Naive B cell (primary cell): Measurements from ENCODE around the gene C16orf96. TPM values are rescaled to one million over a fixed set of nuclear protein-coding genes. Genes with fewer than 3 reads are reported as not detected.

Source experiments
- ATAC-seq, 2 donors: fragments of 150-1000 bp; cut with Tn5 transposase; 2 replicates each; pipeline ENCODE4 v1.10.0; 2021; ENCODE audit warnings: low read depth in 2 of 2, mild to moderate bottlenecking in 2 of 2, moderate library complexity in 2 of 2
- DNase-seq: peaks from one replicate; pipeline ENCODE4 v3.0.0; 2022
- H3K27ac Mint-ChIP-seq, 6 donors: one replicate each; pipeline ENCODE4 v1.8.0; 2020 to 2022; ENCODE audit warnings: mild to moderate bottlenecking in 6 of 6, mixed read lengths in 6 of 6, moderate library complexity in 5 of 6, inconsistent platforms in 2 of 6
- H3K27me3 Mint-ChIP-seq, 3 donors: one replicate each; pipeline ENCODE4 v1.8.0; 2021 to 2022; ENCODE audit warnings: mixed read lengths in 3 of 3, mild to moderate bottlenecking in 1 of 3
- H3K36me3 Mint-ChIP-seq, 2 donors: one replicate each; pipeline ENCODE4 v1.8.0; 2020 to 2022; ENCODE audit warnings: mixed read lengths in 2 of 2, inconsistent platforms in 1 of 2, mild to moderate bottlenecking in 1 of 2
- H3K4me1 Mint-ChIP-seq, 3 donors: one replicate each; pipeline ENCODE4 v1.8.0; 2020 to 2022; ENCODE audit warnings: mixed read lengths in 3 of 3, inconsistent platforms in 1 of 3, mild to moderate bottlenecking in 1 of 3, moderate library complexity in 1 of 3
- H3K4me3 Mint-ChIP-seq, 8 donors: one replicate each; pipeline ENCODE4 v1.8.0; 2020 to 2022; ENCODE audit warnings: mild to moderate bottlenecking in 8 of 8, mixed read lengths in 8 of 8, moderate library complexity in 8 of 8, inconsistent platforms in 2 of 8
- H3K9me3 Mint-ChIP-seq, 7 donors: one replicate each; pipeline ENCODE4 v1.8.0; 2020 to 2022; ENCODE audit warnings: mixed read lengths in 7 of 7, mild to moderate bottlenecking in 5 of 7, inconsistent platforms in 2 of 7, moderate library complexity in 1 of 7
- polyA plus RNA-seq, 6 donors: library from polyadenylated mRNA; unstranded; fragments of 300-500 nt; fragmentation: Illumina TruSeq; gene quantifications; one replicate each; pipeline ENCODE4 v1.2.3, GENCODE V29; 2021; ENCODE audit warnings: low read depth in 6 of 6

C16orf96 gene
- polyA plus RNA-seq, 6 donors from 2014 or later, result 0.09 to 0.11 TPM; not detected in 4

DNA sequence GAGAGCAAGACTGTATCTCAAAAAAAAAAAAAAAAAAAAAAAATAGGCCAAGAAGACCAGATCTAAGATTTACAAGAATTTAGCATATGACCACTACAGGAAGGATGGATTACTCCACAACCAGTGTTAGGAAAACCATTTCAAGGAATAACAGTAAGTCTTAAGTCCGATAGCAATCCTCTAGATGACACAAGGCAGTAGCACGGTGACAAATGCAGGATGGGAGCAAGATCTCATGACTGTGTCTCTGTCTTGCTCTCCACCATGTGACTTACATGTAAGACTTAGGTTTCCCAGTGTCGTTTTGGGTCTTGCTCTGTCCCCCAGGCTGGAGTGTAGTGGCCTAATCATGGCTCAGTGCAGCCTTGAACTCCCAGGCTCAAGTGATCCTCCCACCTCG is 27.8 kb downstream of the C16orf96 start:
- Mint-ChIP-seq H3K27me3 (peaks cover 12 to 27% (median 15%) of the 10 kb centered on the region in 3 donors), H3K9me3 (peaks cover 0 to 11% (median 4%) of the 10 kb centered on the region in 7 donors), H3K4me3 (no peak overlapping the region), H3K27ac (peak overlapping the region in 1 of 6 donors; percentile 59), H3K4me1 (peaks cover 0 to 4% (median 4%) of the 10 kb centered on the region in 3 donors), H3K36me3 (no peaks in the 10 kb centered on the region)
- ATAC-seq (no peak), DNase-seq (no peak)

- no peak for ATAC-seq
Measured at GRCh38 chr16:4586291-4586690, 30.2 kb downstream of the C16orf96 start.

GRCh38 chr16:4588386-4588785 is 32.2 kb downstream of the C16orf96 start:
- ATAC-seq (no peak), DNase-seq (no peak)
- no peak overlapping the region for H3K4me3 Mint-ChIP-seq
- H3K27me3 Mint-ChIP-seq, result peaks cover 12 to 30% (median 15%) of the 10 kb centered on the region in 3 donors
- no peaks in the 10 kb centered on the region for H3K36me3 Mint-ChIP-seq
- H3K4me1 Mint-ChIP-seq, result peaks cover 0 to 4% (median 4%) of the 10 kb centered on the region in 3 donors
- H3K27ac Mint-ChIP-seq, result no peak overlapping the region
- H3K9me3 Mint-ChIP-seq, result peaks cover 0 to 13% (median 4%) of the 10 kb centered on the region in 7 donors

More at GRCh38 chr16:4586291-4586690, 30.2 kb downstream of the C16orf96 start:
- Mint-ChIP-seq H3K9me3 (peaks cover 0 to 13% (median 4%) of the 10 kb centered on the region in 7 donors), H3K27ac (peak overlapping the region in 1 of 6 donors; percentile 33), H3K27me3 (peaks cover 12 to 30% (median 15%) of the 10 kb centered on the region in 3 donors), H3K4me1 (peaks cover 0 to 4% (median 4%) of the 10 kb centered on the region in 3 donors), H3K36me3 (no peaks in the 10 kb centered on the region), H3K4me3 (no peak overlapping the region)
- no peak for DNase-seq

DNA sequence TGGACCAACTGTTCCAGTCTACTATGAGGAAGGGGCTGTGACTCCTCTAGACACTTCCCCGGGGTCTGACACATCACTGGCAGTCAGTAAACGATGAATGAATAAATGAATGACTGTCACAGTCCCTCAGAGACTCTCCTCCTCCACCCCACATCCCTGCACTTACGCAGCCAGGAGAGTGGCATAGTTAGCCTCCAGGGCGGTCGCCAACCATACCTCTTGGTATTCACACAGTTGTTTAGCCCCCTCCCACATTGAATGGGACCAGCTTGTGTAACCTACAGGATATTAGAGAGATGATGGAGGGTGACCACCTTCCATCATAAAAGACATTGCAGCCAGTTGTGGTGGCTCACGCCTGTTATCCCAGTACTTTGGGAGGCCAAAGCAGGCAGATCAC is 32.8 kb downstream of the C16orf96 start:
- H3K4me3 Mint-ChIP-seq, result no peak overlapping the region
- no peaks in the 10 kb centered on the region for H3K36me3 Mint-ChIP-seq
- ATAC-seq (no peak), DNase-seq (no peak)
- peaks cover 0 to 4% (median 4%) of the 10 kb centered on the region in 3 donors for H3K4me1 Mint-ChIP-seq
- H3K9me3 Mint-ChIP-seq, result peaks cover 0 to 13% (median 4%) of the 10 kb centered on the region in 7 donors
- H3K27me3 Mint-ChIP-seq, result peaks cover 12 to 30% (median 15%) of the 10 kb centered on the region in 3 donors
- no peak overlapping the region for H3K27ac Mint-ChIP-seq

- ATAC-seq, result no peak
- peaks cover 0 to 13% (median 4%) of the 10 kb centered on the region in 7 donors for H3K9me3 Mint-ChIP-seq
- peaks cover 6 to 28% (median 14%) of the 10 kb centered on the region in 3 donors for H3K27me3 Mint-ChIP-seq
- peaks cover 0 to 2% (median 0%) of the 10 kb centered on the region in 3 donors for H3K4me1 Mint-ChIP-seq
- H3K27ac Mint-ChIP-seq, result no peak overlapping the region
- no peak overlapping the region for H3K4me3 Mint-ChIP-seq
- H3K36me3 Mint-ChIP-seq, result no peaks in the 10 kb centered on the region
- no peak for DNase-seq
Measured at GRCh38 chr16:4591191-4591590, 35.1 kb downstream of the C16orf96 start.

DNA sequence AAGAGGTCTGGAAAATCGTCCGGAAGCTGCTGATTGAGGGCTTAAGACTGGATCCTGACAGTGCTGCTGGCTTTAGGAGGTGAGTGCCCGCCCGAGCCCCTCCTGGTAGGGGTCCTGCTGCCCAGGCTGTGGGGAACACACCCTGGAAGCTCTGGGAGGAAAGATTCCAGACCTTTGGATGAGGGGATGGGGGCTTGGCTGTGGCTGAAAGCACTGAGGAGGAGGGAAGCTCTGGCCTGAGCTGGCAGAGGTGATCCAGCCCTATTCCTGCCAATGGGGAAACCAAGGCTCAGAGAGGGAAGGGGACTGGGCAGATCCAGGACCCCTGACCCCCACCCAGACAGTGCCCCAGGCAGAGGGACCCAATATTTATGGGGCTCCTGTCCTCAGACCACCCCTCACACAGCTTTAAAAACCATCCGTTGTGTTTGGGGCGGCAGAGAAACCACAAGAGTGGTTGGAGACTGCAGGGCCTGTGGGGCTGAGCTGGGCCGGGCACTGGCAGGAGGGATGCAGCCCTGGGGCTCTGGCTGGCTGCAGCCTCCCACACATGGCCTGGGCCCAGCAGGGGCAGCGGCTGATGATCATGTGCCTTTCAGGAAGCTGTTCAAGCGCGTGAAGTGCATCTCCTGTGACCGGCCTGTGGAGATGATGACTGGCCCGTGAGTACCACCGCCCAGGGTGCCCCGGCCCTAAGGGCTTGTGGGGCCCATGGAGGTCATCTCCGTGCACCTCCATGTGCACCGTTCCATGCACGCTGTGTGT is 35.7 kb downstream of the C16orf96 start:
- no peak overlapping the region for H3K27ac Mint-ChIP-seq
- H3K36me3 Mint-ChIP-seq, result no peaks in the 10 kb centered on the region
- no peak for ATAC-seq
- peaks cover under 1 to 21% (median 8%) of the 10 kb centered on the region in 3 donors for H3K27me3 Mint-ChIP-seq
- H3K4me3 Mint-ChIP-seq, result no peak overlapping the region
- peaks cover 0 to 13% (median 4%) of the 10 kb centered on the region in 7 donors for H3K9me3 Mint-ChIP-seq
- H3K4me1 Mint-ChIP-seq, result peaks cover 0 to 2% (median 0%) of the 10 kb centered on the region in 3 donors
- no peak for DNase-seq

GRCh38 chr16:4593086-4593485 is 36.9 kb downstream of the C16orf96 start:
- peaks cover 0 to 14% (median 8%) of the 10 kb centered on the region in 3 donors for H3K27me3 Mint-ChIP-seq
- peak overlapping the region in 1 of 6 donors; percentile 65 for H3K27ac Mint-ChIP-seq
- H3K9me3 Mint-ChIP-seq, result peaks cover 0 to 11% (median 1%) of the 10 kb centered on the region in 7 donors
- H3K36me3 Mint-ChIP-seq, result no peaks in the 10 kb centered on the region
- peaks cover 0 to under 1% (median 0%) of the 10 kb centered on the region in 3 donors for H3K4me1 Mint-ChIP-seq
- no peak overlapping the region for H3K4me3 Mint-ChIP-seq
- DNase-seq (no peak), ATAC-seq (no peak)

DNA sequence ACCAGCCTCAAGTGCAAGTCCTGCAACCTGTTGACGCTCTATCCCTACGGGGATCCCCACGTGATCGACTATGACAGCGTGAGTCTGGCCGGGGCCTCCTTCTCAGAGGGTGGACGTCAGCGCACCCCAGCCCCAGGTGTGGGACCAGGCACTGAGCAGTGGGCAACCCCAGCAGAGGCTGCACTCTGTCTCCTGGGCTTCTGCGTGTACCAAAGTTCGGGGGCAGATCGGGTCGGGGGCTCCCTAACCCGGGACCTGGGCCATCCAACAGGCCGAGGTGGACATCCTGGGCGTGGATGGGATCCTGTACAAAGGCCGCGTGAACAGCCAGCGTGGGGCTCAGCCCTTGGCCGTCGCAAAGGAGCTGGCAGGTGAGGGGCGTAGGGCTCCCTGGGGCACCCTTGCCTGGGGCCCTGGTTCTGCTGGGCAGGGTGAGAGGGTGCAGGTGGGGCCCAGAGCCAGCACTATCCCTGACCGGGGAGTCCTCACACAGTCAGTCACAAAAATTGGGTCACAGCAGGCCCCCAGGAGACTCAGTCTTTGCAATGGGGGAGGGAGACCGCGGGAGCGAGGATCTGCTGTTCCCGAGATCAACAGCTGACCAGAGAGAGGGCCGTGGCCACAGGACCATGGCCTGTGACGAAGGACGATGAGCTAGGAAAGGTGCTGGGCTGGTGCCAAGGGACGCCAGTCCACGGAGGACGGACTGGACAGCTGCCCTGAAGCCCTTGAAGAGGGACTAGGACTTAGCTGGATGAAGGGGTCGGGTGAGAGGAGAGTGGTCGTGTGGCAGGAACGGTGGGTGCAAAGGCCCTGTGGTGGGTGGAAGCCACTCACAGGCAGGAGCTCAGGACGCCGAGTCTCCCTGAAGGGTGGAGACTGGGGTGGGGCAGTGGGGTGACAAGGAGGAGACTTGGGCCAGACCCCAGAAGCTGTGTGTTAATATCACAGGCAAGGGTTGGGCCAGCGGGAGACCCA is 38.6 kb downstream of the C16orf96 start:
- Mint-ChIP-seq H3K27me3 (peaks cover 0 to 12% (median 8%) of the 10 kb centered on the region in 3 donors), H3K4me3 (no peak overlapping the region), H3K4me1 (no peaks in the 10 kb centered on the region), H3K36me3 (no peaks in the 10 kb centered on the region), H3K9me3 (peaks cover 0 to 2% (median 0%) of the 10 kb centered on the region in 7 donors), H3K27ac (peak overlapping the region in 1 of 6 donors; percentile 71)
- ATAC-seq (no peak), DNase-seq (no peak)

DNA sequence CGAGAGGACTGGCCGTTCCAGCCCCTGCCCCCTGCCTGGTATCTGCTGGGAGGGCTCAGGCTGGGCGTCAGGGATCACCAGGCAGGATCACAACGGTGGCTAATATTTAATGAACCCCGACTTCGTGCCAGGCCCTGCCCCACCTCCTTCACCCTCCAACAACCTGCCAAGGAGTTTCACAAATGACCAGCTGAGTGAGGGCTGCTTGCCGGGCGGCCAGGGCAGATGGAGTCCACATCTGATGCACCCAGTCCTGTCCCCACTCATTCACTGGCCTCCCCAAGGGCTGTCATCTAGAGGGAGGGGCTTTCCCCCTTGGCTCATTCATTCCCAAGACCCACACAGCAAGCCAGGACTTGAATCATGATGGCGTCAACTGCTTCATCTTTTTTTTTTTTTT is 41.0 kb downstream of the C16orf96 start:
- H3K36me3 Mint-ChIP-seq, result no peaks in the 10 kb centered on the region
- peaks cover 0 to 16% (median 12%) of the 10 kb centered on the region in 3 donors for H3K27me3 Mint-ChIP-seq
- no peak for DNase-seq
- peak overlapping the region in 1 of 6 donors; percentile 56 for H3K27ac Mint-ChIP-seq
- no peak for ATAC-seq
- peaks cover 0 to 2% (median 0%) of the 10 kb centered on the region in 7 donors for H3K9me3 Mint-ChIP-seq
- H3K4me3 Mint-ChIP-seq, result no peak overlapping the region
- H3K4me1 Mint-ChIP-seq, result peaks cover 0 to 4% (median 0%) of the 10 kb centered on the region in 3 donors

GRCh38 chr16:4599037-4599436 is 42.9 kb downstream of the C16orf96 start:
- H3K27me3 Mint-ChIP-seq, result peaks cover 0 to 16% (median 12%) of the 10 kb centered on the region in 3 donors
- ATAC-seq (no peak), DNase-seq (no peak)
- no peak overlapping the region for H3K27ac Mint-ChIP-seq
- H3K36me3 Mint-ChIP-seq, result no peaks in the 10 kb centered on the region
- no peak overlapping the region for H3K4me3 Mint-ChIP-seq
- H3K9me3 Mint-ChIP-seq, result peaks cover 0 to 2% (median 0%) of the 10 kb centered on the region in 7 donors
- peaks cover 0 to 4% (median 0%) of the 10 kb centered on the region in 3 donors for H3K4me1 Mint-ChIP-seq

DNA sequence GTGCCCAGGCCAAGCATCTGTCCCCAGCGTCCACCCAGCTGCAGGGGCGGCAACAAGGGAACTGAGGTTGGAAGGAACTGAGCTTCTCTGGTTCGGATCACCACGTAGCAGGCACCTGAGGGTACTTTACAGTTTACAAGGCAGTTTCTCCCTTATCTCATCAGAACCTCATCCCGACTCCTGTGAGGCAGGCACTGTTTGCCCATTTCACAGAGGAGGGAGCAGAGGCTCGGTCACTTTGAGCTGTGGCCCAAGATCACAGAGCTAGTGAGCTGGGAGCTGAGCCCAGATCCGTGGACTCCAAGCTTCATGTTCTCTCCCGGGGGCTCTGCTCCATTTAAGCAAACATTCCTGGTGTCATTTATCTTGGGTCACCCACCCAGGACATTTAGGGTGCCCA is 43.4 kb downstream of the C16orf96 start:
- Mint-ChIP-seq H3K27ac (peak overlapping the region in 1 of 6 donors; percentile 74), H3K9me3 (peaks cover 0 to 2% (median 0%) of the 10 kb centered on the region in 7 donors), H3K27me3 (peaks cover 0 to 16% (median 12%) of the 10 kb centered on the region in 3 donors), H3K36me3 (no peaks in the 10 kb centered on the region), H3K4me3 (peak overlapping the region in 1 of 8 donors; percentile 30), H3K4me1 (peaks cover 0 to 4% (median 0%) of the 10 kb centered on the region in 3 donors)
- no peak for ATAC-seq
- DNase-seq, result no peak

DNA sequence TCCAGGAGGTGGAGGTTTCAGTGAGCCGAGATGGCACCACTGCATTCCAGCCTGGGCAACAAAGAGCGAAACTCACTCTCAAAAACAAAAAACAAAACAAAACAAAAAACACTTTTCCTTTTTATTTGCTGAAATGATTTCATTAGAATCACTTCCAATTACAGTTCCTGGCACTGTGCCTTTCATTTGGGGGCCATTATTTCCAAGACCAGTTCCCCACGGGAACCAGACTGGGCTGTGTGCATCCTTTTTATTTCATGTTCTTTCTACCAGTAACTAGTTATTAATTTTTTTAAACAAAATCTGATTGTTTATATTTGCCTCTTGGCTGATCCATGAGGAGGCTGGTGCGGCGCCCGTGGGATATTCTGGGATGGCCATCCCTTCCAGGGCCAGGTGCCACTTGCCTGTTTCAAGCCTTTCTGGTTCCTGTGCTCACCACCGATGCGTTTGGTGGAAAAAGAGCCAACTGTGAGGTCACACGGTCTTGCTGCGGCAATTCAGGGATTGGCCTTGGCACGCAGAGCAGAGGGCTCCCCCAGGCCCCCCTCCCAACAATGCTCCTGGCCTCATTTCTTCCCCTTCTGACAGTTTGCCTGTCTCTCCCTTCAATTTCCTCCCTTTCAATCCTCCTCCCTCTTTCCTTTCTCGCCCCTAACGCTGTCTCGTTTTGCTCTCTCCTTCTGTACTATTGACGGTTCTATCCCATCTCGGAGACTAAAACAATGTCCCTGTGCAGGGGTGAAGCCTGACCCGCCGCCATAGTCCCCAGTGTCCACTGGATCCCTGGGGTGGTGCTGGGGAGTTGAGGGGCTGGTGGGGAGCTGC is 45.1 kb downstream of the C16orf96 start:
- DNase-seq (no peak), ATAC-seq (no peak)
- Mint-ChIP-seq H3K27me3 (peaks cover 0 to 8% (median 6%) of the 10 kb centered on the region in 3 donors), H3K27ac (peak overlapping the region in 2 of 6 donors; percentile 66 to 74), H3K4me3 (no peak overlapping the region), H3K36me3 (no peaks in the 10 kb centered on the region), H3K9me3 (no peaks in the 10 kb centered on the region), H3K4me1 (peaks cover 0 to 4% (median 0%) of the 10 kb centered on the region in 3 donors)
